ENCODE data around the gene RGS9BP. TPM values are rescaled to one million over a fixed set of nuclear protein-coding genes. Genes with fewer than 3 reads are reported as not detected.

Gene RGS9BP
- total RNA-seq, 2 donors from 2014 or later = not detected

DNA sequence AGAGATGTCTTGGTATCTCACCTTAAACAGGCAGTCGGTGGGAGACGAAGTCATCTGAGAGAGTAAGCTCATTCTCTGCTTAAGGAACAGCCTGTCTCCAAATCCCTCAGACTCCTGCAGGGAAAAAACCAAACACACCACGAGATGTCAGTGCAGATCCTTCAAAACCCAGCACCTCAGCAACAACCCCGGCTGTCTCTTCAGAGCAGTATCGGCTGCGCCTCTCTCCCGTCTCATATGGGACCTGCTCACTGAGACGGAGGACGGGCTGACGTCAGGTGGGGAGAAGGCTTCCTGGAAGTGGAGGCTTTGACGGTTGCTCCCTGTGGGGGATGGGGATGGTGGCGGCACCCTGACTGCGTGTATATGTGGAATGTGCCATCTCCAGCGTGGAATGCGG is 44.3 kb upstream of the RGS9BP start:
- Histone ChIP-seq H3K27ac (no peak overlapping the region), H3K9me3 (no peaks in the 10 kb centered on the region), H3K36me3 (replicated peaks in 1 of 2; ENCODE audit: insufficient read depth in 1 of 2, low read depth in 2 of 2) (peaks cover 0 to 3% of the 10 kb centered on the region in 2 donors), H3K4me1 (no peaks in the 10 kb centered on the region), H3K27me3 (no peaks in the 10 kb centered on the region), H3K4me3 (no peak overlapping the region)
- TF ChIP-seq POLR2A (IDR thresholded peaks at IDR 0.05) = no peak
- TF ChIP-seq, protein P1, sequence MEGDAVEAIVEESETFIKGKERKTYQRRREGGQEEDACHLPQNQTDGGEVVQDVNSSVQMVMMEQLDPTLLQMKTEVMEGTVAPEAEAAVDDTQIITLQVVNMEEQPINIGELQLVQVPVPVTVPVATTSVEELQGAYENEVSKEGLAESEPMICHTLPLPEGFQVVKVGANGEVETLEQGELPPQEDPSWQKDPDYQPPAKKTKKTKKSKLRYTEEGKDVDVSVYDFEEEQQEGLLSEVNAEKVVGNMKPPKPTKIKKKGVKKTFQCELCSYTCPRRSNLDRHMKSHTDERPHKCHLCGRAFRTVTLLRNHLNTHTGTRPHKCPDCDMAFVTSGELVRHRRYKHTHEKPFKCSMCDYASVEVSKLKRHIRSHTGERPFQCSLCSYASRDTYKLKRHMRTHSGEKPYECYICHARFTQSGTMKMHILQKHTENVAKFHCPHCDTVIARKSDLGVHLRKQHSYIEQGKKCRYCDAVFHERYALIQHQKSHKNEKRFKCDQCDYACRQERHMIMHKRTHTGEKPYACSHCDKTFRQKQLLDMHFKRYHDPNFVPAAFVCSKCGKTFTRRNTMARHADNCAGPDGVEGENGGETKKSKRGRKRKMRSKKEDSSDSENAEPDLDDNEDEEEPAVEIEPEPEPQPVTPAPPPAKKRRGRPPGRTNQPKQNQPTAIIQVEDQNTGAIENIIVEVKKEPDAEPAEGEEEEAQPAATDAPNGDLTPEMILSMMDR (IDR thresholded peaks at IDR 0.05) = no peak
- WGBS, 2 donors = 88 to 95% methylated on average over 15 of the region's 15 CpGs
- intact Hi-C loops (cut with DNase I) = no loop called here
- ATAC-seq (no peak), DNase-seq (no peak)

DNA sequence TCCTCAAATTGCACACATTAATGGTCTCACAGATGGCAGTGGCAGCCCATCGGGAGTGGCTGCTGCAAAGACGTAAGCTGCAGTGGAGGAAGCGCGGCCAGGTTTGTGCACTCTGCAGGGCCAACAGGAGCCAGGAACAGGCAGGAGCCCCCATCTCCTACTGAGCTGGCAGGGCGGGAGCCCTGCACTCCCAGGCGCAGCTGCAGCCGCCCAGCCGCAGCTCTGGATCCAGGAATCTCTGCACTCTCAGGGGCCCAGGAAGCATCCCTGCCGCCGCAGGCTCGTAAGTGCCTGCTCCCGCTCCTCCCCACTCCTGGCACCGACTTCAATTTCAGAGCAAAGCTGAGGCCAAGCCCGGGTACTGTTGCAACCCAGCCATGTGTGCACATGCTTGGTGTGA is 38.2 kb upstream of the RGS9BP start:
- Histone ChIP-seq H3K36me3 (replicated peaks in 1 of 2; ENCODE audit: insufficient read depth in 1 of 2, low read depth in 2 of 2) (peaks cover 0 to 17% of the 10 kb centered on the region in 2 donors), H3K27me3 (no peaks in the 10 kb centered on the region), H3K9me3 (no peaks in the 10 kb centered on the region), H3K27ac (no peak overlapping the region), H3K4me3 (no peak overlapping the region), H3K4me1 (no peaks in the 10 kb centered on the region)
- ATAC-seq (no peak), DNase-seq (no peak)
- 90 to 96% methylated on average over 8 to 12 of the region's 14 CpGs for WGBS, 2 donors
- TF ChIP-seq, protein P1 (IDR thresholded peaks at IDR 0.05) = no peak
- TF ChIP-seq POLR2A (IDR thresholded peaks at IDR 0.05) = no peak
- intact Hi-C loops (cut with DNase I) = no loop called here

DNA sequence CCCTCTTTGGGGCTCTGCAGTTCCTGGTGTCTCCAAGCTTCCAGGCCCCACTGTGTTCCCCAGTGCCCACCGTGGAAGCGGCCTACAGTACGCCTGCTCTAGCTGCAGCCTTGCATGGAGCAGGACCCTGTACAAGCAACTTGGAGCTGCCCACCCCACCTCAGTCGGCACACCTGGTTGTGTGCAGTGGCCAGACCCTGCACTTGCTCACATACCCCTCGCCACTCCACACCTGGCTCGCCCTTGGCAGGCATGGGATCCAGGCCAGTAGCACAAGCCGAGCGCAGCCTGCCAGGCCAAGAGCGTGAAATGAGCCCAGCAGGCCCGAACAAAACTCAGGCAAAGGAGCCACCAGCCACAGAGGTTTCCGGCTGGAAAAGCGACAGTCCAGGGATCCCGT is 37.0 kb upstream of the RGS9BP start:
- no peaks in the 10 kb centered on the region for H3K4me1 ChIP-seq
- H3K27ac ChIP-seq = no peak overlapping the region
- intact Hi-C loops (cut with DNase I) = no loop called here
- peaks cover 0 to 20% of the 10 kb centered on the region in 2 donors for H3K36me3 ChIP-seq (replicated peaks in 1 of 2; ENCODE audit: insufficient read depth in 1 of 2, low read depth in 2 of 2)
- H3K4me3 ChIP-seq = no peak overlapping the region
- no peaks in the 10 kb centered on the region for H3K9me3 ChIP-seq
- ATAC-seq = no peak
- no peak for DNase-seq
- H3K27me3 ChIP-seq = no peaks in the 10 kb centered on the region
- no peak for TF ChIP-seq POLR2A (IDR thresholded peaks at IDR 0.05)
- TF ChIP-seq, protein P1 (IDR thresholded peaks at IDR 0.05) = no peak
- WGBS, 2 donors = 97 to 100% methylated on average over 8 to 13 of the region's 13 CpGs

DNA sequence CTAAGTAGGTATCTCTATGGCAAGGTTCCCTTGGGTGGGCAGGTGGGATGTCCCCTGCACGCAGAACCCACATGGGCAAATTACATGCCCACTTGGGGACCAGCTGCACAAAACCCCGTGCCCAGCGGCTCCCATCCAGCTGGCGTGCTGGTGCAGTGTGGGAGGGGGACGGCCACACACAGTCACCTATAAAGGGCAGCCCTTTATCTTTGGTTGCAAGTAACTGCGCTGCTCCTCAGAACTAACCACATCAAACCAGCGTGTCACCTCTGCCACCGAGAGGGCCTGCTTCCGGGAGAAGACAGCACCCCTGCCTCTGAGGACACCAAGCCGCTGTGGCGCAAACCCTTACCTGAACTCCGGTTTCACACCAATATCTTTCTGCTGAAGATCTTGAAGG is 32.9 kb upstream of the RGS9BP start:
- intact Hi-C loops (cut with DNase I) = no loop called here
- Histone ChIP-seq H3K27ac (no peak overlapping the region), H3K9me3 (no peaks in the 10 kb centered on the region), H3K4me1 (no peaks in the 10 kb centered on the region), H3K36me3 (replicated peaks in 1 of 2; ENCODE audit: insufficient read depth in 1 of 2, low read depth in 2 of 2) (peaks cover 0 to 20% of the 10 kb centered on the region in 2 donors), H3K4me3 (no peak overlapping the region), H3K27me3 (no peaks in the 10 kb centered on the region)
- TF ChIP-seq, protein P1 (IDR thresholded peaks at IDR 0.05) = no peak
- no peak for TF ChIP-seq POLR2A (IDR thresholded peaks at IDR 0.05)
- ATAC-seq (no peak), DNase-seq (no peak)
- 83 to 98% methylated on average over 10 to 12 of the region's 12 CpGs for WGBS, 2 donors

DNA sequence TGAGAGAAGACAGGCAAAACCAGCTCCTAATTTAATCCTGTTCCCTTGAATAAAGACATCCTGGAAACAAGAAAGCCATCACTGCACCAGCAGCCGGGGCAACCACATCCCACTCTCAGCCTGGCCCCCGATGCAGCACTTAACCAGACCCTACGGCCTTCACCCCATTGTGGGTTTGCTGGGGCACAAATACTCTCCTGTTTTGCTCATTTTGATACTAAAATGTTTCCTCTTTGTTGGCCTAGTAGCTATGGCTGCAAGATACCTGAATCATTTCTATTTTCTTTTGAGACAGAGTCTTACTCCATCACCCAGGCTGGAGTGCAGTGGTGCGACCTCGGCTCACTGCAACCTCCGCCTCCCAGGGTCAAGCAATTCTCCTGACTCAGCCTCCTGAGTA is 29.1 kb upstream of the RGS9BP start:
- WGBS, 2 donors = 94 to 95% methylated on average over 6 of the region's 6 CpGs
- Histone ChIP-seq H3K27me3 (no peaks in the 10 kb centered on the region), H3K36me3 (replicated peaks in 1 of 2; ENCODE audit: insufficient read depth in 1 of 2, low read depth in 2 of 2) (peaks cover 0 to 9% of the 10 kb centered on the region in 2 donors), H3K4me3 (no peak overlapping the region), H3K9me3 (no peaks in the 10 kb centered on the region), H3K27ac (no peak overlapping the region), H3K4me1 (no peaks in the 10 kb centered on the region)
- ATAC-seq (no peak), DNase-seq (no peak)
- intact Hi-C loops (cut with DNase I) = no loop called here
- TF ChIP-seq POLR2A (IDR thresholded peaks at IDR 0.05) = no peak
- TF ChIP-seq, protein P1 (IDR thresholded peaks at IDR 0.05) = no peak

Data from body of pancreas (tissue), 4 donors.